ENCODE results near the gene GLI1. TPM values are rescaled to one million over a fixed set of nuclear protein-coding genes. Genes with fewer than 3 reads are reported as not detected.

The GLI1 gene
- total and polyA plus RNA-seq, 2 of the 13 experiments (the other 11 are each of a cell fraction or from before 2014, with no cell fraction given), result 0.09 to 0.20 TPM

- TF ChIP-seq ZNF18 (CRISPR knock-in tag; IDR thresholded peaks at IDR 0.05; ENCODE audit: insufficient replicate concordance) (peak; percentile 62), YEATS2 (CRISPR knock-in tag; IDR thresholded peaks at IDR 0.05; ENCODE audit: borderline replicate concordance) (no peak; the same call in 1 of the 2 replicates), CBFB (CRISPR knock-in tag; IDR thresholded peaks at IDR 0.05) (no peak), ZNF441 (CRISPR knock-in tag; IDR thresholded peaks at IDR 0.05; ENCODE audit: borderline replicate concordance) (no peak), GATA4 (IDR thresholded peaks at IDR 0.05; ENCODE audit: borderline replicate concordance, low read depth) (no peak), EEA1 (CRISPR knock-in tag; IDR thresholded peaks at IDR 0.05; ENCODE audit: borderline replicate concordance) (no peak), ZNF782 (CRISPR knock-in tag; IDR thresholded peaks at IDR 0.05; ENCODE audit: borderline replicate concordance) (no peak), NCOA1 (CRISPR knock-in tag; IDR thresholded peaks at IDR 0.05) (no peak), ZNF558 (CRISPR knock-in tag; IDR thresholded peaks at IDR 0.05; ENCODE audit: borderline replicate concordance) (no peak), SIX1 (CRISPR knock-in tag; IDR thresholded peaks at IDR 0.05; ENCODE audit: borderline replicate concordance) (no peak), POGK (CRISPR knock-in tag; conservative IDR thresholded peaks at IDR 0.05) (no peak), HNF1A (IDR thresholded peaks at IDR 0.05; ENCODE audit: low read depth) (no peak), HNF1A (CRISPR knock-in tag; IDR thresholded peaks at IDR 0.05; ENCODE audit: borderline replicate concordance) (peak; percentile 50; the same call in 1 of the 2 replicates), ZFYVE20 (CRISPR knock-in tag; IDR thresholded peaks at IDR 0.05; ENCODE audit: borderline replicate concordance, low read depth) (no peak), ZBTB33 (CRISPR knock-in tag; IDR thresholded peaks at IDR 0.05) (no peak), ZNF792 (CRISPR knock-in tag; IDR thresholded peaks at IDR 0.05) (no peak), HNRNPLL (IDR thresholded peaks at IDR 0.05; ENCODE audit: low read depth, low read length, poor library complexity, severe bottlenecking) (no peak), ZNF75D (CRISPR knock-in tag; IDR thresholded peaks at IDR 0.05; ENCODE audit: borderline replicate concordance) (0 out of 2 replicates have a peak, but pooled peaks have one; percentile 23), HNF4A (CRISPR knock-in tag; IDR thresholded peaks at IDR 0.05) (peak; percentile 80), GLI4 (CRISPR knock-in tag; IDR thresholded peaks at IDR 0.05; ENCODE audit: borderline replicate concordance) (no peak)
Observed at GRCh38 chr12:57434517-57435223, 24.9 kb upstream of the GLI1 start, which contains the start of gene INHBC (continued).

Measured in HepG2 (cell line).